H9 (cell line): Measurements from ENCODE around the gene TCF7L1. TPM values are rescaled to one million over a fixed set of nuclear protein-coding genes. Genes with fewer than 3 reads are reported as not detected.

Source experiments
- DNase-seq: peaks from one replicate; pipeline ENCODE4 v3.0.0-alpha.2; 2017
- H2AFZ ChIP-seq: one replicate; pipeline ENCODE4 v1.6.1; 2013; ENCODE audit warnings: mild to moderate bottlenecking, low read length, control low read depth, moderate library complexity
- H2AK5ac ChIP-seq: 2 replicates; pipeline ENCODE4 v1.6.1; 2013; ENCODE audit warnings: low read length, control low read depth, mixed read lengths; ENCODE audit not compliant: insufficient read length
- H2BK120ac ChIP-seq: one replicate; pipeline ENCODE4 v1.6.1; 2013; ENCODE audit warnings: low read depth, mild to moderate bottlenecking, low read length, control low read depth, inconsistent platforms; ENCODE audit not compliant: poor library complexity, severe bottlenecking
- H2BK12ac ChIP-seq: 2 replicates; pipeline ENCODE4 v1.6.1; 2013; ENCODE audit warnings: low read length, control low read depth, mixed read lengths, low read depth; ENCODE audit not compliant: insufficient read length
- H2BK15ac ChIP-seq: 2 replicates; pipeline ENCODE4 v1.6.1; 2013; ENCODE audit warnings: low read depth, low read length, control low read depth
- H2BK20ac ChIP-seq: one replicate; pipeline ENCODE4 v1.6.1; 2013; ENCODE audit warnings: low read depth, mild to moderate bottlenecking, low read length, control low read depth, inconsistent platforms; ENCODE audit not compliant: poor library complexity, severe bottlenecking
- H2BK5ac ChIP-seq: 2 replicates; pipeline ENCODE4 v1.6.1; 2013; ENCODE audit warnings: low read length, control low read depth, mixed read lengths; ENCODE audit not compliant: insufficient read length
- H3K14ac ChIP-seq: 2 replicates; pipeline ENCODE4 v1.6.1; 2013; ENCODE audit warnings: low read length, control low read depth; ENCODE audit not compliant: insufficient read depth
- H3K18ac ChIP-seq: 2 replicates; pipeline ENCODE4 v1.6.1; 2013; ENCODE audit warnings: low read depth, mild to moderate bottlenecking, mixed read lengths, low read length, control low read depth; ENCODE audit not compliant: insufficient read length
- H3K23ac ChIP-seq: 2 replicates; pipeline ENCODE4 v1.6.1; 2013; ENCODE audit warnings: low read length, control low read depth, mixed read lengths, low read depth; ENCODE audit not compliant: insufficient read length
- H3K23me2 ChIP-seq: 2 replicates; pipeline ENCODE4 v1.6.1; 2013; ENCODE audit warnings: low read depth, mild to moderate bottlenecking, mixed read lengths, low read length, control low read depth; ENCODE audit not compliant: insufficient read length, poor library complexity, severe bottlenecking
- H3K27ac ChIP-seq: 2 replicates; pipeline ENCODE4 v1.5.1; 2013; ENCODE audit warnings: low read length, control low read depth, mixed read lengths, low read depth; ENCODE audit not compliant: insufficient read length
- H3K27me3 ChIP-seq: 2 replicates; pipeline ENCODE4 v1.6.1; 2013; ENCODE audit warnings: low read length, control low read depth, inconsistent platforms; ENCODE audit not compliant: insufficient read depth
- H3K4ac ChIP-seq: 2 replicates; pipeline ENCODE4 v1.6.1; 2013; ENCODE audit warnings: low read depth, mild to moderate bottlenecking, control low read depth, inconsistent platforms, low read length, moderate library complexity
- H3K4me1 ChIP-seq: 2 replicates; pipeline ENCODE4 v1.6.1; 2013; ENCODE audit warnings: low read length, control low read depth, inconsistent platforms; ENCODE audit not compliant: insufficient read depth
- H3K4me2 ChIP-seq: 2 replicates; pipeline ENCODE4 v1.6.1; 2013; ENCODE audit warnings: low read length, control low read depth, mixed read lengths; ENCODE audit not compliant: insufficient read length, insufficient read depth
- H3K56ac ChIP-seq: 2 replicates; pipeline ENCODE4 v1.6.1; 2013; ENCODE audit warnings: low read depth, mild to moderate bottlenecking, mixed read lengths, low read length, control low read depth; ENCODE audit not compliant: insufficient read length
- H3K79me1 ChIP-seq: 2 replicates; pipeline ENCODE4 v1.6.1; 2013; ENCODE audit warnings: low read depth, mild to moderate bottlenecking, moderate library complexity, low read length, control low read depth, inconsistent platforms; ENCODE audit not compliant: insufficient read depth, poor library complexity, severe bottlenecking
- H3K79me2 ChIP-seq: 2 replicates; pipeline ENCODE4 v1.6.1; 2013; ENCODE audit warnings: low read length, control low read depth, inconsistent platforms; ENCODE audit not compliant: insufficient read depth
- H3K9ac ChIP-seq: 2 replicates; pipeline ENCODE4 v1.6.1; 2013; ENCODE audit warnings: low read length, control low read depth, mixed read lengths; ENCODE audit not compliant: insufficient read length; ENCODE audit errors: extremely low read depth
- H3K9me3 ChIP-seq: one replicate; pipeline ENCODE4 v1.6.1; 2013; ENCODE audit warnings: low read depth, low read length, inconsistent platforms; ENCODE audit not compliant: control insufficient read depth
- H3T11ph ChIP-seq: one replicate; pipeline ENCODE4 v1.6.1; 2013; ENCODE audit warnings: mild to moderate bottlenecking, low read length, control low read depth, inconsistent platforms
- H4K20me1 ChIP-seq: one replicate; pipeline ENCODE4 v1.6.1; 2013; ENCODE audit not compliant: control insufficient read depth, insufficient read length, insufficient read depth
- H4K5ac ChIP-seq: 2 replicates; pipeline ENCODE4 v1.6.1; 2013; ENCODE audit warnings: low read depth, mild to moderate bottlenecking, mixed read lengths, low read length, control low read depth; ENCODE audit not compliant: insufficient read length
- H4K8ac ChIP-seq: replicated peaks from 2 replicates; pipeline ENCODE4 v1.6.1; 2013; ENCODE audit warnings: low read length, control low read depth, mixed read lengths, low read depth; ENCODE audit not compliant: insufficient read length
- H4K91ac ChIP-seq: 2 replicates; pipeline ENCODE4 v1.6.1; 2013; ENCODE audit warnings: low read depth, mild to moderate bottlenecking, moderate library complexity, mixed read lengths, low read length, control low read depth; ENCODE audit not compliant: insufficient read length
- H3K27ac Mint-ChIP-seq, 3 experiments: 2 replicates in 2 of 3; 3 replicates in 1 of 3; pipeline ENCODE4 v1.8.0; 2020 to 2021; ENCODE audit warnings: mixed read lengths in 3 of 3, mild to moderate bottlenecking in 1 of 3, moderate library complexity in 1 of 3
- H3K27me3 Mint-ChIP-seq: 2 replicates; pipeline ENCODE4 v1.8.0; 2021; ENCODE audit warnings: low read depth, mild to moderate bottlenecking, moderate library complexity, mixed read lengths
- H3K36me3 Mint-ChIP-seq, 3 experiments: 2 replicates in 2 of 3; 3 replicates in 1 of 3; pipeline ENCODE4 v1.8.0; 2020 to 2021; ENCODE audit warnings: low read depth in 3 of 3, mixed read lengths in 3 of 3; ENCODE audit not compliant: insufficient read depth in 1 of 3
- H3K4me1 Mint-ChIP-seq, 2 experiments: 2 replicates each; pipeline ENCODE4 v1.8.0; 2020; ENCODE audit warnings: mixed read lengths in 2 of 2
- H3K4me3 Mint-ChIP-seq, 2 experiments: 2 replicates in 1 of 2; 3 replicates in 1 of 2; pipeline ENCODE4 v1.8.0; 2020 to 2021; ENCODE audit warnings: mild to moderate bottlenecking in 2 of 2, mixed read lengths in 2 of 2, moderate library complexity in 1 of 2
- H3K9me3 Mint-ChIP-seq, 2 experiments: 2 replicates in 1 of 2; 3 replicates in 1 of 2; pipeline ENCODE4 v1.8.0; 2020; ENCODE audit warnings: mild to moderate bottlenecking in 2 of 2, mixed read lengths in 2 of 2, moderate library complexity in 1 of 2
- CTCF ChIP-seq: fragments of 200-600 bp; sonication (generic); conservative IDR thresholded peaks from 3 replicates; pipeline ENCODE4 v1.8.0; 2021; ENCODE audit warnings: antibody characterized with exemption, mild to moderate bottlenecking
- WGBS: extraction: QIAGEN DNeasy Blood & Tissue Kit; methylation state at CpG from one replicate; pipeline ENCODE4 v1.1.7; 2013; ENCODE audit warnings: missing lambda C conversion rate, low lambda C conversion rate, mixed read lengths; ENCODE audit not compliant: insufficient read length; ENCODE audit errors: extremely low coverage; 5-methylcytosine and 5-hydroxymethylcytosine counted together
- total RNA-seq: library from RNA; stranded (reverse); gene quantifications from 2 replicates; pipeline ENCODE4 v1.2.1, GENCODE V29; 2021

The TCF7L1 gene
- total RNA-seq, 1 experiment from 2014 or later = 112 TPM

GRCh38 chr2:85162746-85163301 lies 29.6 kb downstream of the TCF7L1 start:
- H3K4me1 Mint-ChIP-seq = peaks cover 76 to 77% of the 10 kb centered on the region in 2 experiments

More at GRCh38 chr2:85162746-85163301, 29.6 kb downstream of the TCF7L1 start:
- peak overlapping the region; percentile 87 to 95 (median 91) for H3K27ac Mint-ChIP-seq
- Histone ChIP-seq H3K18ac (no peak overlapping the region), H2AFZ (no peak overlapping the region), H3K79me2 (peaks cover 64% of the 10 kb centered on the region; the same call in 1 of the 2 replicates), H2BK120ac (no peak overlapping the region), H4K8ac (no peak overlapping the region), H2BK12ac (no peak overlapping the region), H3K27me3 (no peaks in the 10 kb centered on the region), H3K4me1 (peaks cover 21% of the 10 kb centered on the region), H2BK20ac (no peak overlapping the region), H4K91ac (no peak overlapping the region), H3K79me1 (peaks cover 16% of the 10 kb centered on the region), H3K9me3 (no peaks in the 10 kb centered on the region), H2BK15ac (no peak overlapping the region), H3K9ac (no peak overlapping the region), H3K56ac (no peak overlapping the region), H4K20me1 (no peaks in the 10 kb centered on the region), H2AK5ac (no peak overlapping the region), H4K5ac (no peak overlapping the region), H3T11ph (no peak overlapping the region), H3K23me2 (no peaks in the 10 kb centered on the region), H3K4me2 (no peak overlapping the region), H2BK5ac (no peak overlapping the region), H3K4ac (no peak overlapping the region), H3K23ac (no peak overlapping the region), H3K14ac (no peak overlapping the region), H3K27ac (no peak overlapping the region)
- TF ChIP-seq CTCF = no peak
- DNase-seq = no peak
- no peaks in the 10 kb centered on the region for H3K9me3 Mint-ChIP-seq
- peaks cover 4 to 10% (median 6%) of the 10 kb centered on the region in 3 experiments; a peak in 6 of 7 replicates for H3K36me3 Mint-ChIP-seq
- H3K27me3 Mint-ChIP-seq = no peaks in the 10 kb centered on the region
- H3K4me3 Mint-ChIP-seq = peak overlapping the region in 1 of 2 experiments; percentile 41; a peak in 1 of 5 replicates
- no CpG with 5 or more reads among the region's 8 CpGs for WGBS
